ENCODE results near the gene DNAAF8. TPM values are rescaled to one million over a fixed set of nuclear protein-coding genes. Genes with fewer than 3 reads are reported as not detected.

DNAAF8 gene
- total RNA-seq, 2 donors from 2014 or later: not detected

GRCh38 chr16:4700380-4700996 is 33.8 kb upstream of the DNAAF8 start:
- no peaks in the 10 kb centered on the region for H3K9me3 ChIP-seq
- ATAC-seq (ENCODE audit: insufficient number of reproducible peaks, low FRiP score, low read depth) (no peak), DNase-seq (ENCODE audit: low spot score) (no peak)
- H3K27me3 ChIP-seq (replicated peaks; ENCODE audit: insufficient read depth): no peaks in the 10 kb centered on the region
- H3K36me3 ChIP-seq: peaks cover 59% of the 10 kb centered on the region
- TF ChIP-seq CTCF (IDR thresholded peaks at IDR 0.05): no peak
- no peak overlapping the region for H3K27ac ChIP-seq
- H3K4me1 ChIP-seq (ENCODE audit: control insufficient read depth in 1 of 2, low read depth in 2 of 2): peaks cover 0 to 13% of the 10 kb centered on the region in 2 donors
- H3K4me3 ChIP-seq: no peak overlapping the region

- Histone ChIP-seq H3K36me3 (peaks cover 61% of the 10 kb centered on the region), H3K4me3 (no peak overlapping the region), H3K9me3 (no peaks in the 10 kb centered on the region), H3K27me3 (replicated peaks; ENCODE audit: insufficient read depth) (no peaks in the 10 kb centered on the region), H3K27ac (no peak overlapping the region), H3K4me1 (ENCODE audit: control insufficient read depth in 1 of 2, low read depth in 2 of 2) (peaks cover 0 to 6% of the 10 kb centered on the region in 2 donors)
- DNase-seq (ENCODE audit: low spot score) (no peak), ATAC-seq (ENCODE audit: insufficient number of reproducible peaks, low FRiP score, low read depth) (no peak)
- TF ChIP-seq CTCF (IDR thresholded peaks at IDR 0.05): no peak
Observed at GRCh38 chr16:4700997-4701743, 33.2 kb upstream of the DNAAF8 start.

- TF ChIP-seq CTCF (IDR thresholded peaks at IDR 0.05): no peak
- peaks cover 65% of the 10 kb centered on the region for H3K36me3 ChIP-seq
- H3K27me3 ChIP-seq (replicated peaks; ENCODE audit: insufficient read depth): no peaks in the 10 kb centered on the region
- H3K4me1 ChIP-seq (ENCODE audit: control insufficient read depth in 1 of 2, low read depth in 2 of 2): no peaks in the 10 kb centered on the region
- DNase-seq (ENCODE audit: low spot score) (no peak), ATAC-seq (ENCODE audit: insufficient number of reproducible peaks, low FRiP score, low read depth) (no peak)
- H3K27ac ChIP-seq: no peak overlapping the region
- H3K4me3 ChIP-seq: no peak overlapping the region
- no peaks in the 10 kb centered on the region for H3K9me3 ChIP-seq
Observed at GRCh38 chr16:4701791-4702465, 32.4 kb upstream of the DNAAF8 start.

DNA sequence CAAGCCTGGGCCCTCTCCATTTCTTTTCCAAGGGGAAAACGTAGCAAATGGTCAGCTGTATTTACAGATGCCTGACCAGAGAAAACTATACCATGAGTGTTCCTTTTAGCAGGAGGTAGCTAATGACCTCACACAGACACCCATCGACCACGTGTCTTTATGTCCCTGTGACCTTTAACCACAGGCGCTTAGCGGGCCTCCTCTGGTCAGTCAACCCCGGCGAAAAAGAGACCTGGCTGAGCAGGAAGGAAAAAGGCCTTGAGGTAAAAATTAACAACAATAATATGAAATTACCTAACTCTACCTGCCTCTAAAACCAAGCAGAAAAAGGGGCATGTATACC is 31.9 kb upstream of the DNAAF8 start:
- Histone ChIP-seq H3K27me3 (replicated peaks; ENCODE audit: insufficient read depth) (no peaks in the 10 kb centered on the region), H3K36me3 (peaks cover 67% of the 10 kb centered on the region), H3K4me1 (ENCODE audit: control insufficient read depth in 1 of 2, low read depth in 2 of 2) (no peaks in the 10 kb centered on the region), H3K27ac (no peak overlapping the region), H3K9me3 (no peaks in the 10 kb centered on the region), H3K4me3 (no peak overlapping the region)
- TF ChIP-seq CTCF (IDR thresholded peaks at IDR 0.05): no peak
- ATAC-seq (ENCODE audit: insufficient number of reproducible peaks, low FRiP score, low read depth) (no peak), DNase-seq (ENCODE audit: low spot score) (no peak)

GRCh38 chr16:4703906-4704305 is 30.4 kb upstream of the DNAAF8 start:
- no peak for ATAC-seq (ENCODE audit: insufficient number of reproducible peaks, low FRiP score, low read depth)

More at GRCh38 chr16:4703906-4704305, 30.4 kb upstream of the DNAAF8 start:
- no peak overlapping the region for H3K27ac ChIP-seq
- H3K27me3 ChIP-seq (replicated peaks; ENCODE audit: insufficient read depth): no peaks in the 10 kb centered on the region
- peaks cover 53% of the 10 kb centered on the region for H3K36me3 ChIP-seq
- no peak for DNase-seq (ENCODE audit: low spot score)
- no peaks in the 10 kb centered on the region for H3K4me1 ChIP-seq (ENCODE audit: control insufficient read depth in 1 of 2, low read depth in 2 of 2)
- H3K9me3 ChIP-seq: no peaks in the 10 kb centered on the region
- no peak for TF ChIP-seq CTCF (IDR thresholded peaks at IDR 0.05)
- no peak overlapping the region for H3K4me3 ChIP-seq
